GM03348 (cell line): ENCODE results near the gene MANF.
"Not testable (repeated sequence)": the region's sequence is repeated elsewhere in the genome, so short reads cannot be mapped to it uniquely, and the experiment has no call there.

Source experiments
- DNase-seq: peaks from one replicate; pipeline ENCODE4 v3.0.0; 2012; ENCODE audit warnings: low spot score

MANF gene

DNA sequence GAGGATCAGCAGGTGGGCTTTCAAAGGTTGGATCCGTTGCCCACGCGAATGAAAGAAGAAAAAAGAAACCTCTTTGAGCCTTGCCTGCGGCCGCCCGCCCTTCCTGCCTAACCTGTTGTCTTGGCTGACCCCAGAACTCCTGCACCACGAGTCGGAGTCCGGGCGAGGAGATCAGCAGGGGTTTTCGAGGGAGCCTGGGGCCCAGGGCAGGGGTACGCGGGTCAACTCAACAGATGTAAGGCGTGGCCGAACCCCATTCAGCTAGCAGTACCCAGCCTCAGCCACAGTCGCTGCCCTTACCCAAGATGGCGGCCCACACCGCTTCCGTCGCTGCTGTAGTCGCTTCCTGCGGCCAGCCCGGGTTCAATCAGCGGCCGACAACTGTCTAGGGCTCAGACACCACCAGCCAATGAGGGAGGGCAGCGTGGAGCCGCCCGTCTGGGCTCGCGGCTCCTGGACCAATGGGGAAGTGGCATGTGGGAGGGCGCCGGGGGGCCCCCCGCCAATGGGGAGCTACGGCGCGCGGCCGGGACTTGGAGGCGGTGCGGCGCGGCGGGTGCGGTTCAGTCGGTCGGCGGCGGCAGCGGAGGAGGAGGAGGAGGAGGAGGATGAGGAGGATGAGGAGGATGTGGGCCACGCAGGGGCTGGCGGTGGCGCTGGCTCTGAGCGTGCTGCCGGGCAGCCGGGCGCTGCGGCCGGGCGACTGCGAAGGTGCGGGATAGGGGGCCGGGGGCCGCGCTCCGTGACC lies at the start of gene MANF:
TSS of gene MANF (plus strand) at position 566 of the 748 bp plus-strand sequence. CDS start at position 618, 52 bp downstream.
- peak; percentile 100 for DNase-seq

DNA sequence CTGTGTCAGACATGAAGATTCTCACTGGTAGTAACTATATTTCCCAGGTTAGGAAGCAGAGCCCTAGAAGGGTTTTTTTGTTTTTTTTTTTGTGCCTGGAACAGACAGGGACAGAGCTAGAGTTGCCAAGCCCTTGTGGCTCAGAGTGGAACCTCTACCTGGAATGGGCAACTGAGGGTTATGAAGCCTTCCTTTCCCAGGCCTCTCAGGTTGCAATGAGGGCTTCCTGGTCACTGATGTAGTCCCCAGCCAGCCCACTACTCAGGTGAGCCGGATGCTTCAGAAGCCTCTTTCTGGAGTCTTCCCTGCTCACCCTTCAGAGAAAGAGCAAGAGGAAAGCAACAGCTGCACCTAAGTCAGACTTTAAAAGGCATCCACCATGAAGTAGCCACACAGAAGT lies 48.8 kb upstream of the MANF start:
- DNase-seq, result no peak

DNA sequence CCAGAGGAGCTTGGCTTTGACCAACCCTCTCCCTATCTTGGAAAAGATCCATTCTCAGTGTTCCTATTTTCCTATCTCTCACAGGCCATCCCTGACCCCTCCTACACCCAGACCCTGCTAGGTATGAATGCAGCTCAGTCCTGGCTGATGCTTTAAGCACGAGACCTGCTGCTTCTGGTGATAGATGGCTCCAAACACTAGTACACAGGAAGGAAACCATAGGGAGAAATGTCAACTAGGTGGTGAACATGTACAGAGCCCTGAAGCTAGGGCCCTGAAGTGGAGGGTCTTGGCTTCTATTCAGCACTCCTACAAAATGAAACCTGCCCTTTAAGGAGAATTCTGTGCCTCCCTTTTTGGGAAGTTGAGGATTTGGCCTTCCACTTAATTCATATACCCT lies 47.4 kb upstream of the MANF start:
- DNase-seq, result no peak

DNA sequence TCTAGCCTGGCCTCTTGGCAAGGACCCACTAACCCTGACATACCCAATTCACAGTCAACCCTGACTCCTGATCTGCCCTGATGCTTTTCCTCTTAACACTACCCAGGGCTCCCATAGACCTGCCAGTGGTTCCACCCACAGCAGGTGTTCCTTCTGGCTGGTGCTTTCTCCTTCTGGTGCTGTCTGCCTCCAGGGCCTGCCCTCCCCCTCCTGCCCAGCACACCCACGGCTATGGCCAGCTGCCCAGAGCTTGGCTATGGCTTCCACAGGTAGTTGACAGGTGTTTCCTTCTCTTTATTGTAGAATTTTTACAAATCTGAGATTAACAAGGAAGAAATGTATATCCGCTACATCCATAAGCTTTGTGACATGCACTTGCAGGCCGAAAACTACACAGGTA lies 46.5 kb upstream of the MANF start:
- no peak for DNase-seq

DNA sequence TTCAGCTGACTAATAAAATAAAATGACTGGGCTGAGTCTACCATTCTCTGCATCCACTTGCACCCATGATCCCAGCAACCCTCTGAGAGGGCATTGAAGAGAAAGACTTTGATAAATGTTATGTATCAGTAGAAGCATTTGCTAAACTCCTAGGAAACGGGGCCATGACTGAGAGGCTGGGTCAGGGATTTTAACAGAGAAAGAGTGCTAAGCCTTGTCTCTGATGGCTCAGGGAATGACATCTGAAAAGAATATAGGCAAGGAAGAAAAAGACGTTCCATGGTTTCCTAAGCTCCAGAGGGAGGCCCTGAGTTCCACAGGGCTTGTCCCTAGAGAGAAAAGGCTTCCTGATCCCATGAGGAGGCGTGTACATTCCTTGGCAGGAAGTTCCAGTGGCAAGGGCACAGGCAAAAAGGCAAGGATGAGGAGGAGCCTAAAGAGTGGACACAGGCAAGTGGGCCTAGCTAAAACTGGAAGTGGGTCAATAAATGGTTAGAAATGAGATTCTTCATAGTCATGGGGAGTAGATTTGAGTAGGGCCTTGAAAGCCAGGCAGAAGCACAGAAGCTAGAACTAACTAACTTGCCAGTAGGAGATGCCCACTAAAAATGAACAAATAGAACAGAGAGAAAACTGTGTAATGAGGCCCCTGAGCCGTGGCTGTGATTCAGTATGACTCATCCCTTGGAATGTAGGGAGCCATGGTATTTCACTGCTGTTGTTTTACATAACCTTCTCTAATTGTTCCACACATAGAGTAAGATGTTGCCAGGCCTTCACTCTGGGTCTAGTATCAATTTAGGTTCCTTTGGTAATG lies 44.9 kb upstream of the MANF start:
- peak; percentile 91 for DNase-seq

DNA sequence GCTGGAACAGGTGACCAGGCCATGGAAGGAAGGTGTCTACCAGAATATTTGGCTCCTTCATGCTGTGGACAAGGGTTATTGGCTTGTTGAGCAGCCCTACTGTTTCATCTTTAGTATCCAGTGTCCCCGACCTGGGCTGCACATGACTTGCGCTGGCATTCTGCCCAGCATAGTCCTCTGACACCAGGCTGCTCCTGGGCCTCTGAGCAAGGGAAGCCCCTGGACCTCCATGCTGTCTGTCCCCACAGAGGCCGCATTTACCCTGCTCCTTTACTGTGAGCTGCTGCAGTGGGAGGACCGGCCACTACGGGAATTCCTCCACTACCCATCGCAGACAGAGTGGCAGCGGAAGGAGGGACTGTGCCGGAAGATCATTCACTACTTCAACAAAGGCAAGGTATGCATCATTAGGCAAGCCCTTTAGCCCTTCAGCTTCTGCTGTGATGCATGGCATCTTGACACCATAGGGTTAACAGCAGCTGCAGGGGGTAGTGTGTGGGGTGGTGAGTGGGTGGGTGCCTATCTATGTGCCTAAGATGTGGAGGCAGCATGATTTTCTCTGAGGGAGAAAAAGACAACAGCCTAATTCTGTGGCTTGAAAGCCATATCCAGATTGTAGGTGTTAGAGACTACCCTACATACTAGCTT lies 44.0 kb upstream of the MANF start:
- DNase-seq, result no peak

DNA sequence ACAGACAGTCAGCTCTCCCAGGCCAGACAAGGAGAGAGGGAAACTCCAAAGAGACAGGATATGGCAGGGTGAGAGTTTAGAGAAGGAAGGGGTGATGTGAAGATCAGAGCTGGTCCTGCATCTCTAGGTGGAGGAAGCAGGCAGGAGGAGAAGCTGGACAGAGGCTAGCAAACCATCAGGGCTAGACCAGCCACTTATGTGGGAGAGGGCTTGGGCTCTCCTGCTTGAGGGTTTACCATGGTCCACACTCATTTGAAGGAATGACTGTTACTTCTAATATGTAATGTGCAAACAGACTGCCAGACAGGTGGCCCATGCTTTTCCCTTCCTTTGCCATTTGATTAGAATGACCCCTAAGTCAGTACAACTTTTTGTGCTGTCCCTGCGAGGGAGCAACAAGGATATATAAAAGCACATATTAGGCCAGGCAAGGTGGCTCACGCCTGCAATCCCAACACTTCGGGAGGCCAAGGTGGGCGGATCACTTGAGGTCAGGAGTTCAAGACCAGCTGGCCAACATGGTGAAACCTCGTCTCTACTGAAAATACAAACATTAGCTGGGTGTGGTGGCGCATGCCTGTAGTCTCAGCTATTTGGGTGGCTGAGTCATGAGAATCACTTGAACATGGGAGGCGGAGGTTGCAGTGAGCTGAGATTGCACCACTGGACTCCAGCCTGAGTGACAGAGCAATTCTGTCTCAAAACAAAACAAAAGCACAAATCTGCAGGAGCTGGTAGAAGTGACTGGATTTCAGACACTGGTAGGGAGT lies 41.0 kb upstream of the MANF start:
- peak; percentile 26 for DNase-seq

DNA sequence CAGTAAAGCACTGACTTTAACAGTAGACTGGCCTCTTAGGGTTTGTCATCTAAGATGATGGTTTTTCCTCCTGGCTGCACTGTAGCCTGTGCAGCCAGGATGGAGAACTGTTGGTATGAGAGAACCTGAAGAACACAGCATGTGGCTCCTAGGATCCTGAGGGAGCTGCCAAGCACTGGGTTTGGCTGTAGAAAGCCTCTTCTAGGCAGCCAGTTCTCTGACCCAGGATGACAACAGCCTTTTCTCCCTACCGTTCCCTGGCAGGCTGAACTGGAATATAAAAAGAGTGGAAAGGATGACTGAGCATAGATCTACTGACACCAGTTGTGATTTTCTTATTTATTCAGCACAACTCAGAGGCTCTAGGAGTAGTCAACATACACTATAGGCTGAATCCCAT lies 34.3 kb upstream of the MANF start:
- DNase-seq, result no peak

DNA sequence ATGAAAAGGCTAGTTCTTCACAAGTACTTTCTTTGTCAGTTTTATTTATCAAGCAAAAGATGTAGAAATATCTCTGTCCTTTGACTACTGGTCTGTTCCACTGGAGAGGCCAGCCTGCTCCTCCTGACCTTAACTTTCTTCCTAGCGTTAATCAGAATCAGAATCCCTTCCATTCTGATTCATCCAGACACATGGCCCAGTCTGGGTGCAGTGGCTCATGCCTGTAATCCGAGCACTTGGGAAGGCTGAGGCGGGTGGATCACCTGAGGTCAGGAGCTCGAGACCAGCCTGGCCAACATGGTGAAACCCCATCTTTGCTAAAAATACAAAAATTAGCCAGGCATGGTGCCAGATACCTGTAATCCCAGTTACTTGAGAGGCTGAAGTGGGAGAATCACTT lies 32.0 kb upstream of the MANF start:
- no peak for DNase-seq

DNA sequence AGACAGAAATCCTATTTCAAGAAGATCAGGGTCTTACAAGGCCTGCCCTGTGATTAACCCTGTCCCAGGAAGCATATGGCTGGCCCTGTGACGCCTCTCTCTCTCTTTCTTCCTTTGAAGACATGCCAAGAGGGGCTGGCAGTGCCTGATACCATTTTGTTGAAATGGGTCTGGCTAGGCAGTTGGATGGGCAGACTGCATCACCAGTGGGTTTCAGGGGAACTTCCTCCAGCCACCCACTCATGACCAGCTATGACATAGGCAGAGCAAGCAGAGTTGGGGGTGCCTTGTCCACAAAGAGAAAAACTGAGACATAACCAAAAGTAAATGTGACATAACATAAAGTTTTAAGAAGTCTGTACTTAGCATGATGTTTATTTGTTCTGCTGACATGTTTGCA lies 31.4 kb upstream of the MANF start:
- no peak for DNase-seq

DNA sequence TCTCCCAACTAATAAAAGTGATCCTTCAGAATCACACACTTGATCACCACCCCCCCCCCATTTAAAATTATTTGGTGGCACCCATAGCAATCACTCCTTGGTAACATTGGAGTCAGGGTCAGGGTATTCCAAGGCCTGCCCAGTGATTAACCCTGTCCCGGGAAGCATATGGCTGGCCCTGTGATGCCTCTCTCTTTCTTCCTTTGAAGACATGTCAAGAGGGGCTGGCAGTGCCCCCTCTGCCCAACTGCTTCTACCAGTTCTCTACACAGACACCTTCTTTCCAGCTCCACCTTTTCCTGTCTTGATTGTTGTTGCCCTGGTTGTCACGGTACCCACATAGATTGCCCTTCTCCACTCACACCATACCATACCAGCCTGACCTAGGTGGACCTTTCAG lies 30.9 kb upstream of the MANF start:
- DNase-seq, result no peak

DNA sequence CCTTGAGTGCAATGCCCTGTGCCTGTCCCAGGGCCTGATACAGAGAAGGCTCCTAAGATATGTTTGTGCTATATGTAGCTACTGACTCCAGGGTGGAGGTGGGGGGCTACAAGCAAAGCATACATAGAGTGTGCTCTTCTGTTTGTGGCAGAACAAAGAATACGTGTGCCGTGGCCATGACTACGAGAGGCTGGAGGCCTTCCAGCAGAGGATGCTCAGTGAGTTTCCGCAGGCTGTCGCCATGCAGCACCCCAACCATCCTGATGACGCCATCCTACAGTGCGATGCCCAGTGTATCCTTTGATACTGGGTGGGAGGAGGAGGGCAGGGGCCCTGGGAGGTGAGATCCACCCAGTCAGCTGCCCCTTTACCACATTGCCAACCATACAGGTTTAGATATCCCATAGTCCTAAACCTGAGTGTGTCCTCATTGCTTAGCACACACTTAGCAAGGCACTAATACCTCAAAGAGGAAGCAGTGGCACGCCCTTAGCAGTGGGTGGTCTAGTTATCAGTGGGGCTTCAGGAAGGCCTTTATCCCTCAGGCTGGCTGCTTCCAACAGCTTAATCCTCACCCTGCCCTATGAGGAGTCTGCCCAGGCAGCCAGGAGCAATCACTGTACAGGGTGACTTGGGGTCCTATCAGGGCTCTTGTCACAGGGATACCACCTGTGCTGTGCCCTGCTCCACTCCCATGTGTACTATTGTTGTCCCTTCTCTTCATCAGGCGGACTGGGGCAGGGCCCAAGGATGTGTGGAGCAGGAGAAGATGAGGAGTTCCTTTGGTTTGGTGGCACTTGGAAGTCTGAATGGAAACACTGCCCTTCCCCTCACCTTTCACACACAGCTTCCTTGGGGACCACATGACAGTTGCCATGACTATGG lies 30.1 kb upstream of the MANF start:
- no peak for DNase-seq

DNA sequence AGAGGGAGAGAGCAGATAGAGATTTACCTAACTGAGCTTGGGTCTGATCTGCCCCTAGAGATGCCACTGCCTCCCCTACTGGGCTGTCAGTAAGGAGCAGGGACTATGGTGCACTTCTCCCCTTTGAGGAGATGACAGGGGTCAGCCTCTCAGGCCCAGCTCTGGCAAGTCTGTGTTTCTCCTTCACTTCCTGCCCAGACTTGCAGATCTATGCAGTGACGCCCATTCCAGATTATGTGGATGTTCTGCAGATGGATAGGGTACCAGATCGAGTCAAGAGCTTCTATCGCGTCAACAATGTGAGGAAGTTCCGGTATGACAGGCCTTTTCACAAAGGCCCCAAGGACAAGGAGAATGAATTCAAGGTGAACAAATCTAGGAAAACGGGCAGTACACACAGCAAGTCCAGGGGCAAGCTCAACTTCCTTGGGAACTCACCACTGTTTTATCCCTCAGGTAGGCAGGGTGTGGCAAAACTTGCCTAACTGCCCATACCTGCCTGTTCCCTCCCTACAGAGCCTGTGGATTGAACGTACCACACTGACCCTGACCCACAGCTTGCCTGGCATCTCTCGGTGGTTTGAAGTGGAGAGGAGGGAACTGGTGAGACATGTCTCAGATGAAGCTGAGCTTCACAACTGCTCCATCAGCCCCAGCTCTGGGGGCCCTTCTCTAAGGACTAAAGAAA lies 29.1 kb upstream of the MANF start:
- DNase-seq, result no peak

DNA sequence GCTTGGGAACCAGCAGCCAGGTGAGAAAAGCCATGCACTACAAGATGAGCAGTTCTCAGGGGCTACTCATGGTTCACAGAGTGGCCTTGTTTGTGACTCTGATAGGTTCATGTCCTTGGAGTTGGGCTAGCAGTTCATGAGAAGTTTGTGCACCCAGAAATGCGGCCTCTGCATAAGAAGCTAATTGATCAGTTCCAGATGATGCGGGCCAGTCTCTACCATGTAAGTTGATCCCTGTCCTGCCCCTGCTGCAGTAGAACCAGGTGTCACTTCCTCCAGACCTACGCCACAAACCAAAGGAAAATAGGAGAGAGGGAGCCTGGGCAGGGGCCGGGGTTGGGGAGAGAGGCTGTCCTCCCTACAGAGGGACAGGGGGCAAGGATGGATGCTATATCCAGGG lies 27.2 kb upstream of the MANF start:
- DNase-seq, result no peak

DNA sequence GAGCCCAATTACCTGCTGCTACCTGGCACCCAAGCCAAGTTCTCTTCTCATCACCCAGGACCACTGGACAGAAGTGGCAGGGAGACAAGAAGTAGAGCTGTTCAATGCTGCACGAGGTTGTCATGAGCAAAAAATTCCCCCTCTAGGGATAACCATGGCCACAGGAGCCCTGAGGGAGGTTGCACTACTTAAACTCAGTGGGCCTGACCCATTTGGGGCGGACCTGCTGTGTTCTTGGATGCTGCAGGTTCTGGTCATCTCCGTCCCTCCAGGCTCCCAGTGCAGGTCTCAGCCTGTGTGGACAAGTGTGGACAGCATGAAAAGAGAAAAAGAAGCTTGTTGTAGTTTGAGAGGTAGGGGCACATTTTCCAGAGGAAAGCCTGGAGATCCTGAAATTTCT lies 26.1 kb upstream of the MANF start:
- DNase-seq, result no peak

DNA sequence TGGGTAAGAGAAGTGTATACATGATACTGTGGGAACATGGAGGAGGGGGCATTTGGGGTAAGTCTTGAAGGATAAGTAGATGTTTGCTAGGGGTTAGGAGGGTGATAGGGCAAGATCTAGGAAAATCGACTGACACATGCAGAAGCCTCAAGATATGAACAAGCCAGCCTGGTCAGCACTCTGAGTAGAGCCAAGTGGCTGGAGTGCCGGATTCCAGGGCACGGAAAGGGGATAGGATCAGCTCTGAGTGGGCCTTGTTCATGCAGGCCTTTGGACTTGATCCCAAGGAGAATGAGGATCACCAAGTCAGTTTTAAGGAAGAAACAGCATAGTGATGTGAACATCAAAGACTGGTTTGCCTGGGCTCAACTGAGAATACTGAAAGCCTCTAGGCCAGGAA lies 24.3 kb upstream of the MANF start:
- no peak for DNase-seq

DNA sequence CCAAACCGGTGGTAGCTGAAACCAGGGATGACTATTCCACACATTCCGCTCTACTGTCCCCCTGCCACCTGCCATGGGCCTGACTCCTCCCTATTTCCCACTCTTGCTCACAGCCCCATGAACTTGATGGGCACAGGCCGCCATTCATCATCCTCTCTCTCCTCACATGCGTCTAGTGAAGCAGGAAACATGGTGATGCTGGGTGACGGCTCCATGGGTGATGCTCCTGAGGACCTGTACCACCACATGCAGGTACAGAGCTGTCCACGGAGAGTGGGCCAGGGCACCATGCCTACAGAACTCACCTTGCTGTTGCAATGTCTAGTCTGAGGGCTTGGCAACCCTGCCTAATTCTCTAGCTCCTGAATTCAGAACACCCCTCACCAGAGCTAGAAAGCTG lies 23.3 kb upstream of the MANF start:
- DNase-seq, result no peak

DNA sequence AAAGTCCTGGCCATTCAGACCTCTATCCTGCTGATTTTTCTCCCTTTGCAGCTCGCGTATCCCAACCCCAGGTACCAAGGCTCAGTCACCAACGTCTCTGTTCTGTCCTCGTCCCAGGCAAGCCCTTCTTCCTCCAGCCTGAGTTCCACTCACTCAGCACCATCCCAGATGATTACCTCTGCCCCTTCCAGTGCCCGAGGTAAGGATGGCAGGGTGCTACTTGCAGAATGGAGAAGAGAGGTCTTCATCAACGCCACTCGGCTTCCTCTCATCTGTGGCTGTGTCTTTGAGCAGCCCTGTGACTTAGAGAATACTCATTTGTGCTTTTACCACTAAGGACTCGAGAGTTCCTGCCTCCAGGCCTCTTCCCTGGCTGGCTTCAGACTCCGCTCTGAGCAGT lies 22.6 kb upstream of the MANF start:
- no peak for DNase-seq

DNA sequence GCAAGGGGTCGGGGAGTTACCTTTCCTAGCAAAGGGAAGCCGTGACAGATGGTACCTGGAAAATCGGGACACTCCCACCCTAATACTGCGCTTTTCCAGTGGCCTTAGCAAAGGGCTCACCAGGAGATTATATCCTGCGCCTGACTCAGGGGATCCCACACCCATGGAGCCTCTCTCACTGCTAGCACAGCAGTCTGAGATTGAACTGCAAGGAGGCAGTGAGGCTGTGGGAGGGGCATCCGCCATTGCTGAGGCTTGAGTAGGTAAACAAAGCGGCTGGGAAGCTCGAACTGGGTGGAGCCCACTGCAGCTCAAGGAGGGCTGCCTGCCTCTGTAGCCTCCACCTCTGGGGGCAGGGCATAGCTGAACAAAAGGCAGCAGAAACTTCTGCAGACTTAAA lies 16.8 kb upstream of the MANF start:
- DNase-seq, result not testable (repeated sequence)

DNA sequence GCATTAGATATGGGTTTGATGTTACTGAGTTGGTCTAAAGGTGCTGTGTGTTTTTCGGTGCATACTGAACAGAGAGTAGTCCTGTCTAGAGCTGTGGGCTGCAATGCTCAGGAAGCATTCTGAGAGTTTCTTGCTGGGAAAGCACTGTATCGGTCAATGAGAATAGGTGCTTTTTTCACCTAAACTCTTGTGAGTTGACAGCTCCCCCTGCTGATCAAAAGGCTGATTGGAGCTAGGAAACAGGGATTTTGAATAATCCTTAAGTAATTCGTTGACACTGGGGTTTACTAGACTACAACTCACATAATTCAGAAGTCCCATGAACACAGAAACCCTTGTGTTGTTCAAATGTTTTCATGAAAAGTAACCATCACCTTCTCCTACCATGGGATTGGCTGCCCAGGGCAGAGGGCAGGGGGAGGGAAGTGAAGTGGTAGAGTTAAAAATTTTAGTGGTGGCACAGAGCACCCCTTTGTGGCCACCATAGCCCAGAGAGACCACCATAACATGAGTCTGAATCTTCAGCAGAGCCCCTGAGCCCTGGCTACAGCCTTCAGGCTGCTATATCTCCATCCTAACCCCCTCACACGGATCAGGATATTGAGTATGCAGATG lies 13.0 kb upstream of the MANF start:
- peak; percentile 81 for DNase-seq
